WTC11 (cell line): ENCODE data around the gene WDR18.

Experiments
- ATF6 ChIP-seq: sonication (generic); formaldehyde crosslinking; IDR thresholded peaks from 2 replicates; pipeline ENCODE4 v1.8.1; 2023; ENCODE audit warnings: mild to moderate bottlenecking, missing genetic modification reagents
- CTCF ChIP-seq: fragments of 200-600 bp; IDR thresholded peaks from 2 replicates; pipeline ENCODE4 v1.8.0; 2022; ENCODE audit warnings: antibody characterized with exemption
- E2F1 ChIP-seq: sonication (generic); formaldehyde crosslinking; IDR thresholded peaks from 2 replicates; pipeline ENCODE4 v1.8.0; 2022; ENCODE audit warnings: mild to moderate bottlenecking, missing genetic modification reagents
- MAX ChIP-seq: sonication (generic); formaldehyde crosslinking; IDR thresholded peaks from 2 replicates; pipeline ENCODE4 v1.8.0; 2022; ENCODE audit warnings: mild to moderate bottlenecking, missing genetic modification reagents
- TCF7 ChIP-seq: sonication (generic); formaldehyde crosslinking; IDR thresholded peaks from 2 replicates; pipeline ENCODE4 v1.8.0; 2022; ENCODE audit warnings: mild to moderate bottlenecking, low read depth, missing genetic modification reagents, moderate library complexity
- TEAD4 ChIP-seq: sonication (generic); formaldehyde crosslinking; IDR thresholded peaks from 2 replicates; pipeline ENCODE4 v1.8.0; 2022; ENCODE audit warnings: mild to moderate bottlenecking, missing genetic modification reagents

- TF ChIP-seq MAX (no peak), CTCF (peak; percentile 65; the same call in 1 of the 2 replicates), E2F1 (no peak), ATF6 (no peak), TEAD4 (no peak), TCF7 (CRISPR knock-in tag) (no peak)
Observed at GRCh38 chr19:1000095-1000494, 15.9 kb downstream of the WDR18 start, which contains the start of gene GRIN3B.
